ENCODE data around the gene MYLK3. TPM values are rescaled to one million over a fixed set of nuclear protein-coding genes. Genes with fewer than 3 reads are reported as not detected.

The MYLK3 gene
- total and polyA plus RNA-seq, 2 donors (not counting 3 experiments of a cell fraction or from before 2014, with no cell fraction given) = not detected

GRCh38 chr16:46728806-46729205, 19.3 kb downstream of the MYLK3 start:
- Histone ChIP-seq H3K4me2 (ENCODE audit: insufficient read depth, low read length) (no peak overlapping the region), H3K9ac (replicated peaks; ENCODE audit: extremely low read depth, insufficient read depth, low read length) (no peak overlapping the region), H3K36me3 (ENCODE audit: control insufficient read depth in 2 of 2, extremely low read depth in 1 of 2, insufficient read depth in 2 of 2, low read length in 2 of 2) (no peaks in the 10 kb centered on the region), H3K4me3 (replicated peaks in 1 of 3; ENCODE audit: insufficient read depth in 1 of 3, low read depth in 1 of 3, low read length in 3 of 3) (no peak overlapping the region), H3K9me3 (replicated peaks; ENCODE audit: control insufficient read depth, insufficient read depth, low read length) (no peaks in the 10 kb centered on the region), H3K79me2 (ENCODE audit: control insufficient read depth, insufficient read depth, low read length) (no peaks in the 10 kb centered on the region), H3K27ac (ENCODE audit: insufficient read depth, low read depth, low read length) (no peak overlapping the region), H2AFZ (ENCODE audit: low read depth, low read length) (no peak overlapping the region), H3K9me1 (replicated peaks; ENCODE audit: control insufficient read depth, extremely low read depth, insufficient read depth, low read length) (no peaks in the 10 kb centered on the region), H3K4me1 (ENCODE audit: control insufficient read depth, extremely low read depth, insufficient read depth, low read length) (no peaks in the 10 kb centered on the region), H4K20me1 (replicated peaks; ENCODE audit: control insufficient read depth, extremely low read depth, insufficient read depth, low read length) (no peaks in the 10 kb centered on the region), H3K27me3 (ENCODE audit: control insufficient read depth in 2 of 2, insufficient read depth in 2 of 2, low read length in 2 of 2) (no peaks in the 10 kb centered on the region)
- BruUV-seq (replicated peaks) = no TSS peak
- TF ChIP-seq GATA2 (IDR thresholded peaks at IDR 0.05; ENCODE audit: insufficient read depth, insufficient read length, low read depth, low read length) (no peak), CTCF (IDR thresholded peaks at IDR 0.05; ENCODE audit: extremely low read depth in 1 of 2, insufficient read depth in 1 of 2, low read depth in 1 of 2, low read length in 2 of 2) (no peak), JUN (IDR thresholded peaks at IDR 0.05; ENCODE audit: borderline replicate concordance, insufficient read depth, insufficient read length, low read depth) (no peak), MAX (IDR thresholded peaks at IDR 0.05; ENCODE audit: insufficient read depth, insufficient read length) (no peak), MYC (IDR thresholded peaks at IDR 0.05; ENCODE audit: low read depth, low read length) (no peak), POLR2AphosphoS5 (IDR thresholded peaks at IDR 0.05; ENCODE audit: insufficient read depth, low read depth, low read length) (no peak)
- DNase-seq (ENCODE audit: low read depth, low spot score) (no peak), FAIRE-seq (no peak)
- intact Hi-C loops (cut with micrococcal nuclease) = no loop called here
- dilution Hi-C loops (cut with MboI; ENCODE audit: extremely low pct_ligation_motif_present, low sequenced_read_pairs) = no loop called here
- POLR2A ChIA-PET = no interaction called here
- CTCF ChIA-PET = no interaction called here

- Histone ChIP-seq H3K27ac (ENCODE audit: insufficient read depth, low read depth, low read length) (no peak overlapping the region), H3K79me2 (ENCODE audit: control insufficient read depth, insufficient read depth, low read length) (no peaks in the 10 kb centered on the region), H3K9me1 (replicated peaks; ENCODE audit: control insufficient read depth, extremely low read depth, insufficient read depth, low read length) (no peaks in the 10 kb centered on the region), H3K9ac (replicated peaks; ENCODE audit: extremely low read depth, insufficient read depth, low read length) (no peak overlapping the region), H3K4me3 (replicated peaks in 1 of 3; ENCODE audit: insufficient read depth in 1 of 3, low read depth in 1 of 3, low read length in 3 of 3) (no peak overlapping the region), H2AFZ (ENCODE audit: low read depth, low read length) (no peak overlapping the region), H3K27me3 (ENCODE audit: control insufficient read depth in 2 of 2, insufficient read depth in 2 of 2, low read length in 2 of 2) (no peaks in the 10 kb centered on the region), H3K9me3 (replicated peaks; ENCODE audit: control insufficient read depth, insufficient read depth, low read length) (no peaks in the 10 kb centered on the region), H4K20me1 (replicated peaks; ENCODE audit: control insufficient read depth, extremely low read depth, insufficient read depth, low read length) (no peaks in the 10 kb centered on the region), H3K4me2 (ENCODE audit: insufficient read depth, low read length) (no peak overlapping the region), H3K4me1 (ENCODE audit: control insufficient read depth, extremely low read depth, insufficient read depth, low read length) (no peaks in the 10 kb centered on the region), H3K36me3 (ENCODE audit: control insufficient read depth in 2 of 2, extremely low read depth in 1 of 2, insufficient read depth in 2 of 2, low read length in 2 of 2) (no peaks in the 10 kb centered on the region)
- ChIA-PET POLR2A (no interaction called here), CTCF (no interaction called here)
- intact Hi-C loops (cut with micrococcal nuclease) = no loop called here
- no peak for TF ChIP-seq POLR2A (IDR thresholded peaks at IDR 0.05; ENCODE audit: low read depth, low read length)
- TF ChIP-seq JUN (IDR thresholded peaks at IDR 0.05; ENCODE audit: borderline replicate concordance, insufficient read depth, insufficient read length, low read depth) = no peak
- TF ChIP-seq MYC (IDR thresholded peaks at IDR 0.05; ENCODE audit: low read depth, low read length) = no peak
- TF ChIP-seq POLR2AphosphoS5 (IDR thresholded peaks at IDR 0.05; ENCODE audit: insufficient read depth, low read depth, low read length) = no peak
- TF ChIP-seq MAX (IDR thresholded peaks at IDR 0.05; ENCODE audit: insufficient read depth, insufficient read length) = no peak
- TF ChIP-seq EZH2 (IDR thresholded peaks at IDR 0.05; ENCODE audit: borderline replicate concordance, low read depth, low read length, severe bottlenecking) = no peak
- no peak for TF ChIP-seq FOS (IDR thresholded peaks at IDR 0.05; ENCODE audit: borderline replicate concordance, insufficient read depth, low read length)
- no peak for TF ChIP-seq CTCF (IDR thresholded peaks at IDR 0.05; ENCODE audit: extremely low read depth in 1 of 2, insufficient read depth in 1 of 2, low read depth in 1 of 2, low read length in 2 of 2)
- no peak for TF ChIP-seq GATA2 (IDR thresholded peaks at IDR 0.05; ENCODE audit: insufficient read depth, insufficient read length, low read depth, low read length)
- DNase-seq (ENCODE audit: low read depth, low spot score) = no peak
- no peak for FAIRE-seq
- BruUV-seq (replicated peaks) = no TSS peak
- dilution Hi-C loops (cut with MboI; ENCODE audit: extremely low pct_ligation_motif_present, low sequenced_read_pairs) = no loop called here
Observed at GRCh38 chr16:46727630-46728029, 20.5 kb downstream of the MYLK3 start.
